C4-2B (cell line): ENCODE measurements around the gene PLD6.
"Not testable (repeated sequence)": the region's sequence is repeated elsewhere in the genome, so short reads cannot be mapped to it uniquely, and the experiment has no call there.

ENCODE experiments used
- CTCF ChIP-seq: fragments of 450-650 bp; conservative IDR thresholded peaks from 2 replicates; pipeline ENCODE4 v1.5.1; 2017; ENCODE audit warnings: mild to moderate bottlenecking
- ZFX ChIP-seq: fragments of 450-650 bp; IDR thresholded peaks from 2 replicates; pipeline ENCODE4 v1.6.1; 2017

DNA sequence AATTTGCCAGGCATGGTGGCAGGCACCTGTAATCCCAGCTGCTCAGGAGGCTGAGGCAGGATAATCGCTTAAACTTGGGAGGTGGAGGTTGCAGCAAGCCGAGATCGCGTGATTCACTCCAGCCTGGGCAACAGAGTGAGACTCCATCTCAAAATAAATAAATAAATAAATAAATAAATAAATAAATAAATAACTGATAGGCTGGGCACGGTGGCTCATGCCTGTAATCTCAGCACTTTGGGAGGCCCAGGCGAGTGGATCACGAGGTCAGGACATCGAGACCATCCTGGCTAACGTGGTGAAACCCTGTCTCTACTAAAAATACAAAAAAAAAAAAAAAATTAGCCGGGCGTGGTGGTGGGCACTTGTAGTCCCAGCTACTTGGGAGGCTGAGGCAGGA lies 49.6 kb upstream of the PLD6 start:
- not testable (repeated sequence) for TF ChIP-seq CTCF, ZFX
